Nephron progenitor cell (in vitro differentiated cells): Measurements from ENCODE around the gene PTGFRN.

Experiments used
- DNase-seq: peaks from one replicate; pipeline ENCODE4 v3.0.0; 2021
- H3K27ac Mint-ChIP-seq: 2 replicates; pipeline ENCODE4 v1.8.0; 2021; ENCODE audit warnings: mild to moderate bottlenecking, moderate library complexity, mixed read lengths
- H3K27me3 Mint-ChIP-seq: 2 replicates; pipeline ENCODE4 v1.8.0; 2021; ENCODE audit warnings: mild to moderate bottlenecking, low read depth, mixed read lengths; ENCODE audit not compliant: poor library complexity
- H3K36me3 Mint-ChIP-seq: 2 replicates; pipeline ENCODE4 v1.8.0; 2021; ENCODE audit warnings: low read depth, mixed read lengths
- H3K4me1 Mint-ChIP-seq: 2 replicates; pipeline ENCODE4 v1.8.0; 2021; ENCODE audit warnings: mixed read lengths
- H3K4me3 Mint-ChIP-seq: 2 replicates; pipeline ENCODE4 v1.8.0; 2021; ENCODE audit warnings: mild to moderate bottlenecking, moderate library complexity, mixed read lengths
- H3K9me3 Mint-ChIP-seq: 2 replicates; pipeline ENCODE4 v1.8.0; 2021; ENCODE audit warnings: mild to moderate bottlenecking, moderate library complexity, mixed read lengths
- CTCF ChIP-seq: fragments of 200-600 bp; sonication (generic); IDR thresholded peaks from 2 replicates; pipeline ENCODE4 v1.5.0; 2021; ENCODE audit warnings: antibody characterized with exemption

Gene PTGFRN

GRCh38 chr1:117030271-117030877 lies 120.7 kb downstream of the PTGFRN start:
- no peaks in the 10 kb centered on the region for H3K9me3 Mint-ChIP-seq
- H3K36me3 Mint-ChIP-seq = no peaks in the 10 kb centered on the region
- H3K4me3 Mint-ChIP-seq = no peak overlapping the region
- H3K27me3 Mint-ChIP-seq = peaks cover 2% of the 10 kb centered on the region
- peaks cover 50% of the 10 kb centered on the region for H3K4me1 Mint-ChIP-seq
- no peak for TF ChIP-seq CTCF
- DNase-seq = no peak
- no peak overlapping the region for H3K27ac Mint-ChIP-seq

- Mint-ChIP-seq H3K4me3 (no peak overlapping the region), H3K36me3 (no peaks in the 10 kb centered on the region)
- DNase-seq = no peak
These were observed 122.5 kb downstream of the PTGFRN start for GRCh38 chr1:117032266-117032665.

GRCh38 chr1:117032681-117033539 lies 123.2 kb downstream of the PTGFRN start:
- Mint-ChIP-seq H3K36me3 (no peaks in the 10 kb centered on the region), H3K27ac (peak overlapping the region; percentile 86), H3K4me3 (no peak overlapping the region), H3K27me3 (peaks cover 2% of the 10 kb centered on the region), H3K9me3 (no peaks in the 10 kb centered on the region), H3K4me1 (peaks cover 75% of the 10 kb centered on the region)
- no peak for TF ChIP-seq CTCF
- DNase-seq = no peak

More at GRCh38 chr1:117032266-117032665, 122.5 kb downstream of the PTGFRN start:
- peaks cover 69% of the 10 kb centered on the region for H3K4me1 Mint-ChIP-seq
- H3K27ac Mint-ChIP-seq = no peak overlapping the region
- H3K27me3 Mint-ChIP-seq = peaks cover 2% of the 10 kb centered on the region
- H3K9me3 Mint-ChIP-seq = no peaks in the 10 kb centered on the region
- TF ChIP-seq CTCF = no peak

- DNase-seq = no peak
- TF ChIP-seq CTCF = no peak
- peaks cover 6% of the 10 kb centered on the region for H3K27me3 Mint-ChIP-seq
- peaks cover 6% of the 10 kb centered on the region for H3K36me3 Mint-ChIP-seq
- no peak overlapping the region for H3K4me3 Mint-ChIP-seq
- no peaks in the 10 kb centered on the region for H3K9me3 Mint-ChIP-seq
- peak overlapping the region; percentile 86 for H3K27ac Mint-ChIP-seq
- peaks cover 82% of the 10 kb centered on the region for H3K4me1 Mint-ChIP-seq
These were observed 124.1 kb downstream of the PTGFRN start for GRCh38 chr1:117033772-117034171.

- peaks cover 6% of the 10 kb centered on the region for H3K27me3 Mint-ChIP-seq
- H3K4me3 Mint-ChIP-seq = no peak overlapping the region
- no peak for TF ChIP-seq CTCF
- no peaks in the 10 kb centered on the region for H3K9me3 Mint-ChIP-seq
- H3K4me1 Mint-ChIP-seq = peaks cover 87% of the 10 kb centered on the region
- DNase-seq = no peak
- H3K27ac Mint-ChIP-seq = peak overlapping the region; percentile 97
- H3K36me3 Mint-ChIP-seq = peaks cover 7% of the 10 kb centered on the region
These were observed 125.1 kb downstream of the PTGFRN start for GRCh38 chr1:117034791-117035290.
